HCT116 (cell line): ENCODE measurements around the gene TARBP2.

Experiments used
- CTCF ChIP-seq, 3 experiments: fragments of 200-600 bp in 1 of 3; sonication (generic) in 1 of 3; IDR thresholded peaks in 2 of 3; conservative IDR thresholded peaks in 1 of 3; 2 replicates each; pipeline ENCODE4 v1.5.1; 2012 to 2017; ENCODE audit warnings: low read depth in 2 of 3, low read length in 2 of 3, antibody characterized with exemption in 1 of 3, borderline replicate concordance in 1 of 3, control low read depth in 1 of 3, mild to moderate bottlenecking in 1 of 3, mixed read lengths in 1 of 3, mixed run types in 1 of 3, moderate library complexity in 1 of 3; ENCODE audit not compliant: insufficient read depth in 1 of 3
- EZH2phosphoT487 ChIP-seq: fragments of 200-600 bp; IDR thresholded peaks from 2 replicates; pipeline ENCODE4 v1.6.1; 2018; ENCODE audit warnings: antibody characterized with exemption, borderline replicate concordance
- SRF ChIP-seq: IDR thresholded peaks from 2 replicates; pipeline ENCODE4 v1.6.1; 2012; ENCODE audit warnings: low read depth

DNA sequence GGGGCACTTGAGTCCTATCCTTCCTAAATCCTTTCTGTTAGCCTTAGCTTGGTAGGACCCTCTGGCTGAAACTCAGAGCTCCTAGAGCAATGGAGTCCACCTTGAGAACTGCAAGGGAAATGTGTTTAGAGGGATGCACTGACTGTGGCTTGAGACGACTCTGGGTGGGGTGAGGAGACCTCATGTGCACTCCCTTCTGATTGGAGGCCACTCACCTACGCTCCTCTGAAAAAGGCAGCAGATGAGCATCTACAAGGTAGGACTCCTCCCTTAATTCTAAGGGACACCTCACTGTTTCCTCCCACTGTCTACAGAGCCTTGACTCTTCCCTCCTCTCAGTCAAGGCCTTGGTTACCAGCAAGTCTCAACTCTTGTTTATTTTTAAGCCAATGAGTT is 2.9 kb upstream of the TARBP2 start:
- TF ChIP-seq SRF (no peak), EZH2phosphoT487 (no peak), CTCF (IDR thresholded peaks at IDR 0.05 in 2 of 3, conservative IDR thresholded peaks at IDR 0.05 in 1 of 3; ENCODE audit: borderline replicate concordance in 1 of 3, insufficient read depth in 1 of 3, low read depth in 2 of 3, low read length in 2 of 3) (no peak)
